Mammary epithelial cell (primary cell): Measurements from ENCODE around the gene ZBED4.

Source experiments
- CTCF ChIP-seq, 2 donors: IDR thresholded peaks in 1 of 2; conservative IDR thresholded peaks in 1 of 2; 2 replicates each; pipeline ENCODE4 v1.5.1; 2011 to 2012; ENCODE audit warnings: inconsistent platforms in 2 of 2, low read length in 2 of 2, mild to moderate bottlenecking in 2 of 2, control low read depth in 1 of 2, low read depth in 1 of 2; ENCODE audit not compliant: insufficient read depth in 1 of 2; ENCODE audit errors: extremely low read depth in 1 of 2
- EZH2 ChIP-seq: IDR thresholded peaks from 2 replicates; pipeline ENCODE4 v1.6.1; 2012; ENCODE audit warnings: low read length, inconsistent platforms, borderline replicate concordance

- no peak for TF ChIP-seq CTCF (conservative IDR thresholded peaks at IDR 0.05 in 1 of 2, IDR thresholded peaks at IDR 0.05 in 1 of 2; ENCODE audit: extremely low read depth in 1 of 2, insufficient read depth in 1 of 2, low read depth in 1 of 2, low read length in 2 of 2)
- no peak for TF ChIP-seq EZH2
Observed at GRCh38 chr22:49881856-49882255, 28.2 kb downstream of the ZBED4 start.
